Calu3 (cell line): ENCODE results near the gene SCLT1. TPM values are rescaled to one million over a fixed set of nuclear protein-coding genes. Genes with fewer than 3 reads are reported as not detected.
A peak's percentile ranks its signal among the peaks of the same experiment; 100 is the strongest.

Experiments
- BruUV-seq: library from RNA; stranded (reverse); fragments of 400-500 nt; replicated peaks from 2 replicates; lab custom pipeline; 2021; lab: Mats Ljungman, UMichigan
- CTCF ChIA-PET: fragments of 300-600 bp; sonication (Branson Sonifier 250); formaldehyde crosslinking; loops from one replicate; lab custom pipeline; 2022; ENCODE audit warnings: antibody characterized with exemption; lab: Charles Lee
- DNase-seq: peaks from one replicate; pipeline ENCODE4 v3.0.0; 2022
- H3K27ac Mint-ChIP-seq: one replicate; pipeline ENCODE4 v1.8.0; 2022; ENCODE audit warnings: mixed read lengths; ENCODE audit not compliant: unreplicated experiment
- H3K27me3 Mint-ChIP-seq: one replicate; pipeline ENCODE4 v1.8.0; 2022; ENCODE audit warnings: mixed read lengths; ENCODE audit not compliant: unreplicated experiment
- H3K36me3 Mint-ChIP-seq: one replicate; pipeline ENCODE4 v1.8.0; 2022; ENCODE audit warnings: mild to moderate bottlenecking, moderate library complexity, mixed read lengths; ENCODE audit not compliant: insufficient read depth, unreplicated experiment
- H3K4me1 Mint-ChIP-seq: one replicate; pipeline ENCODE4 v1.8.0; 2022; ENCODE audit warnings: mild to moderate bottlenecking, low read depth, mixed read lengths; ENCODE audit not compliant: unreplicated experiment
- H3K4me3 Mint-ChIP-seq: one replicate; pipeline ENCODE4 v1.8.0; 2022; ENCODE audit warnings: mild to moderate bottlenecking, low read depth, moderate library complexity, mixed read lengths; ENCODE audit not compliant: unreplicated experiment
- H3K9me3 Mint-ChIP-seq: one replicate; pipeline ENCODE4 v1.8.0; 2022; ENCODE audit warnings: low read depth, mixed read lengths; ENCODE audit not compliant: unreplicated experiment
- intact Hi-C: fragments of 100-400 bp; cut with micrococcal nuclease; formaldehyde crosslinking; loops from one replicate; pipeline ENCODE4 v1.10.0; 2022; ENCODE audit not compliant: unreplicated experiment
- total RNA-seq: library from RNA; stranded (reverse); gene quantifications from 2 replicates; pipeline ENCODE4 v1.2.3, GENCODE V29; 2022
- TF ChIP-seq, protein P1 (sequence below): fragments of 200-600 bp; IDR thresholded peaks from one replicate; pipeline ENCODE4 v1.8.0; 2022; ENCODE audit warnings: antibody characterized with exemption; ENCODE audit not compliant: unreplicated experiment

SCLT1 gene
- total RNA-seq, 1 experiment from 2014 or later: 21.4 TPM

GRCh38 chr4:129098531-129099001, 5.2 kb upstream of the SCLT1 start:
- Mint-ChIP-seq H3K4me1 (no peaks in the 10 kb centered on the region), H3K27ac (no peak overlapping the region), H3K9me3 (no peaks in the 10 kb centered on the region), H3K4me3 (no peak overlapping the region), H3K27me3 (no peaks in the 10 kb centered on the region), H3K36me3 (peaks cover 6% of the 10 kb centered on the region)
- CTCF ChIA-PET: no interaction called here
- no peak for DNase-seq
- intact Hi-C loops: no loop called here
- TF ChIP-seq, protein P1, sequence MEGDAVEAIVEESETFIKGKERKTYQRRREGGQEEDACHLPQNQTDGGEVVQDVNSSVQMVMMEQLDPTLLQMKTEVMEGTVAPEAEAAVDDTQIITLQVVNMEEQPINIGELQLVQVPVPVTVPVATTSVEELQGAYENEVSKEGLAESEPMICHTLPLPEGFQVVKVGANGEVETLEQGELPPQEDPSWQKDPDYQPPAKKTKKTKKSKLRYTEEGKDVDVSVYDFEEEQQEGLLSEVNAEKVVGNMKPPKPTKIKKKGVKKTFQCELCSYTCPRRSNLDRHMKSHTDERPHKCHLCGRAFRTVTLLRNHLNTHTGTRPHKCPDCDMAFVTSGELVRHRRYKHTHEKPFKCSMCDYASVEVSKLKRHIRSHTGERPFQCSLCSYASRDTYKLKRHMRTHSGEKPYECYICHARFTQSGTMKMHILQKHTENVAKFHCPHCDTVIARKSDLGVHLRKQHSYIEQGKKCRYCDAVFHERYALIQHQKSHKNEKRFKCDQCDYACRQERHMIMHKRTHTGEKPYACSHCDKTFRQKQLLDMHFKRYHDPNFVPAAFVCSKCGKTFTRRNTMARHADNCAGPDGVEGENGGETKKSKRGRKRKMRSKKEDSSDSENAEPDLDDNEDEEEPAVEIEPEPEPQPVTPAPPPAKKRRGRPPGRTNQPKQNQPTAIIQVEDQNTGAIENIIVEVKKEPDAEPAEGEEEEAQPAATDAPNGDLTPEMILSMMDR: no peak
- no TSS peak for BruUV-seq

- H3K27me3 Mint-ChIP-seq: no peaks in the 10 kb centered on the region
- CTCF ChIA-PET: no interaction called here
- intact Hi-C loops: no loop called here
- BruUV-seq: no TSS peak
- peak within 1 kb of the TSS; percentile 99 for H3K27ac Mint-ChIP-seq
- peak; percentile 64 for DNase-seq
- no peaks in the 10 kb centered on the region for H3K4me1 Mint-ChIP-seq
- H3K36me3 Mint-ChIP-seq: peaks cover 6% of the 10 kb centered on the region
- no peaks in the 10 kb centered on the region for H3K9me3 Mint-ChIP-seq
- TF ChIP-seq, protein P1: no peak
- peak within 1 kb of the TSS; percentile 94 for H3K4me3 Mint-ChIP-seq
Observed at GRCh38 chr4:129095811-129096454, 2.6 kb upstream of the SCLT1 start, which contains the start of gene C4orf33. TSS of gene C4orf33 (plus strand) at chr4:129096152. CDS start at chr4:129102611, 6,459 bp downstream.

DNA sequence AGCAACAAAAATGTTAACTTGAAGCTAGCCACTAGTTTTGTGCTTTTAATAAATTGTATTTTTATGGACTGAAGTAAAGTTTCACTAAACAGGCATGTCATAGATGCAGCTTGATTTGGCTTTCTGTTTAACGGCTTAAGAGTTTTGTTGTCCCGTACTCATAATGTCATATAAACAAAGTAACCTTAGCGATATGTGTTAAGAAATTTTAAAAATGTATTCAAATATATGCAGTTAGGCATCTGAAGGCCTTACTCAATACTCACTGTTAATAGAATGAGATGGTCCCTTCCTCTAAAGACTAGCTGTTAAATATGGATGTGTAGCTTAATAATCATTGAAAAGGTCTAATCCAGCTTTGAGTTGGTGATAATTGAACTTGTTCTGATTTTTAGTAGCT, 1.0 kb upstream of the SCLT1 start:
- Mint-ChIP-seq H3K36me3 (peaks cover 6% of the 10 kb centered on the region), H3K27ac (no peak overlapping the region), H3K27me3 (no peaks in the 10 kb centered on the region), H3K4me1 (peaks cover 3% of the 10 kb centered on the region), H3K9me3 (no peaks in the 10 kb centered on the region), H3K4me3 (no peak overlapping the region)
- no peak for DNase-seq
- TF ChIP-seq, protein P1: no peak
- CTCF ChIA-PET: no interaction called here
- intact Hi-C loops: loop anchor here (5.0 kb wide), 1 partner anchor 282 kb away; no protein-coding TSS in a partner anchor
- no TSS peak for BruUV-seq

- no peaks in the 10 kb centered on the region for H3K27me3 Mint-ChIP-seq
- intact Hi-C loops: loop anchor here (5.0 kb wide), 1 partner anchor 280 kb away; no protein-coding TSS in a partner anchor
- no peak overlapping the region for H3K4me3 Mint-ChIP-seq
- peaks cover 9% of the 10 kb centered on the region for H3K4me1 Mint-ChIP-seq
- BruUV-seq: TSS peak; percentile 67
- H3K9me3 Mint-ChIP-seq: no peaks in the 10 kb centered on the region
- H3K27ac Mint-ChIP-seq: no peak overlapping the region
- peaks cover 6% of the 10 kb centered on the region for H3K36me3 Mint-ChIP-seq
- no peak for DNase-seq
- TF ChIP-seq, protein P1: no peak
- CTCF ChIA-PET: no interaction called here
Observed at GRCh38 chr4:129092631-129093190, 628 bp downstream of the SCLT1 start.
